HG02798 (cell line): ENCODE measurements around the gene MEG3.

Experiments used
- ATAC-seq: cut with Tn5 transposase; IDR thresholded peaks from one replicate; pipeline ENCODE4 v1.9.1; 2021; ENCODE audit warnings: mild to moderate bottlenecking; ENCODE audit not compliant: unreplicated experiment, poor library complexity

MEG3 gene

GRCh38 chr14:100861937-100862247, 36.0 kb downstream of the MEG3 start:
- ATAC-seq: no peak

GRCh38 chr14:100862277-100862676, 36.4 kb downstream of the MEG3 start:
- no peak for ATAC-seq

- ATAC-seq: no peak
These were observed 36.9 kb downstream of the MEG3 start for GRCh38 chr14:100862793-100863192.

GRCh38 chr14:100864206-100864605, 38.3 kb downstream of the MEG3 start:
- no peak for ATAC-seq

GRCh38 chr14:100864960-100865681, 39.2 kb downstream of the MEG3 start:
- ATAC-seq: no peak

- ATAC-seq: no peak
These were observed 40.0 kb downstream of the MEG3 start for GRCh38 chr14:100865682-100866591.

GRCh38 chr14:100866666-100867630, 41.0 kb downstream of the MEG3 start:
- no peak for ATAC-seq

- no peak for ATAC-seq
These were observed 41.9 kb downstream of the MEG3 start for GRCh38 chr14:100867631-100868315.

GRCh38 chr14:100868621-100869370, 42.9 kb downstream of the MEG3 start:
- no peak for ATAC-seq

GRCh38 chr14:100871234-100872186, 45.6 kb downstream of the MEG3 start:
- peak; percentile 42 for ATAC-seq

GRCh38 chr14:100872259-100873095, 46.6 kb downstream of the MEG3 start:
- no peak for ATAC-seq

GRCh38 chr14:100873096-100873482, 47.2 kb downstream of the MEG3 start:
- no peak for ATAC-seq

- no peak for ATAC-seq
These were observed 48.1 kb downstream of the MEG3 start for GRCh38 chr14:100874051-100874410.

- no peak for ATAC-seq
These were observed 48.6 kb downstream of the MEG3 start for GRCh38 chr14:100874411-100875091.

GRCh38 chr14:100875126-100875525, 49.2 kb downstream of the MEG3 start:
- ATAC-seq: no peak

GRCh38 chr14:100875861-100876590, 50.1 kb downstream of the MEG3 start:
- no peak for ATAC-seq
